Lower lobe of right lung (tissue), 2 donors: ENCODE results near the gene RBBP9. TPM values are rescaled to one million over a fixed set of nuclear protein-coding genes. Genes with fewer than 3 reads are reported as not detected.
"Not testable (repeated sequence)": the region's sequence is repeated elsewhere in the genome, so short reads cannot be mapped to it uniquely, and the experiment has no call there.

Experiments
- ATAC-seq, 2 donors: fragments of 200-7000 bp; cut with Tn5 transposase; one replicate each; pipeline ENCODE4 v1.9.1; 2020 to 2022; ENCODE audit warnings: mild to moderate bottlenecking in 2 of 2, moderate library complexity in 2 of 2
- DNase-seq: peaks from one replicate; pipeline ENCODE4 v3.0.0-alpha.2; 2020
- H3K27ac ChIP-seq: fragments of 200-600 bp; one replicate; pipeline ENCODE4 v1.8.0; 2022
- H3K27me3 ChIP-seq: fragments of 200-600 bp; one replicate; pipeline ENCODE4 v1.8.0; 2022; ENCODE audit warnings: low read depth
- H3K36me3 ChIP-seq: fragments of 200-600 bp; one replicate; pipeline ENCODE4 v1.8.0; 2022; ENCODE audit warnings: mild to moderate bottlenecking
- H3K4me1 ChIP-seq: fragments of 200-600 bp; one replicate; pipeline ENCODE4 v1.8.0; 2022
- H3K4me3 ChIP-seq: fragments of 200-600 bp; one replicate; pipeline ENCODE4 v1.8.0; 2022; ENCODE audit warnings: mild to moderate bottlenecking
- H3K9me3 ChIP-seq: fragments of 200-600 bp; one replicate; pipeline ENCODE4 v1.8.0; 2022
- intact Hi-C: fragments of 100-400 bp; cut with DNase I; formaldehyde crosslinking; loops from one replicate; pipeline ENCODE4 v1.11.0; 2022
- total RNA-seq: library from RNA; stranded (reverse); fragmentation: NEBNext Ultra II Directional; extraction: Animal tissue kit (Norgen Biotek cat#: 25700); gene quantifications from one replicate; pipeline ENCODE4 v1.2.1, GENCODE V29; 2021
- TF ChIP-seq, protein P1 (sequence below): fragments of 200-600 bp; IDR thresholded peaks from one replicate; pipeline ENCODE4 v1.8.0; 2022; ENCODE audit warnings: antibody characterized with exemption, mild to moderate bottlenecking
- donor health status: DM: no; HTN: yes; CAD: no; lungs with severe emphysema.

Gene RBBP9
- total RNA-seq, 1 donor from 2014 or later = 15.3 TPM

GRCh38 chr20:18504479-18505060, 7.5 kb upstream of the RBBP9 start:
- no peak for DNase-seq
- TF ChIP-seq, protein P1, sequence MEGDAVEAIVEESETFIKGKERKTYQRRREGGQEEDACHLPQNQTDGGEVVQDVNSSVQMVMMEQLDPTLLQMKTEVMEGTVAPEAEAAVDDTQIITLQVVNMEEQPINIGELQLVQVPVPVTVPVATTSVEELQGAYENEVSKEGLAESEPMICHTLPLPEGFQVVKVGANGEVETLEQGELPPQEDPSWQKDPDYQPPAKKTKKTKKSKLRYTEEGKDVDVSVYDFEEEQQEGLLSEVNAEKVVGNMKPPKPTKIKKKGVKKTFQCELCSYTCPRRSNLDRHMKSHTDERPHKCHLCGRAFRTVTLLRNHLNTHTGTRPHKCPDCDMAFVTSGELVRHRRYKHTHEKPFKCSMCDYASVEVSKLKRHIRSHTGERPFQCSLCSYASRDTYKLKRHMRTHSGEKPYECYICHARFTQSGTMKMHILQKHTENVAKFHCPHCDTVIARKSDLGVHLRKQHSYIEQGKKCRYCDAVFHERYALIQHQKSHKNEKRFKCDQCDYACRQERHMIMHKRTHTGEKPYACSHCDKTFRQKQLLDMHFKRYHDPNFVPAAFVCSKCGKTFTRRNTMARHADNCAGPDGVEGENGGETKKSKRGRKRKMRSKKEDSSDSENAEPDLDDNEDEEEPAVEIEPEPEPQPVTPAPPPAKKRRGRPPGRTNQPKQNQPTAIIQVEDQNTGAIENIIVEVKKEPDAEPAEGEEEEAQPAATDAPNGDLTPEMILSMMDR = no peak
- intact Hi-C loops = no loop called here
- Histone ChIP-seq H3K9me3 (no peaks in the 10 kb centered on the region), H3K4me1 (peaks cover 17% of the 10 kb centered on the region), H3K4me3 (no peak overlapping the region), H3K27ac (no peak overlapping the region), H3K27me3 (peaks cover 7% of the 10 kb centered on the region), H3K36me3 (peaks cover 1% of the 10 kb centered on the region)
- ATAC-seq = no peak

DNA sequence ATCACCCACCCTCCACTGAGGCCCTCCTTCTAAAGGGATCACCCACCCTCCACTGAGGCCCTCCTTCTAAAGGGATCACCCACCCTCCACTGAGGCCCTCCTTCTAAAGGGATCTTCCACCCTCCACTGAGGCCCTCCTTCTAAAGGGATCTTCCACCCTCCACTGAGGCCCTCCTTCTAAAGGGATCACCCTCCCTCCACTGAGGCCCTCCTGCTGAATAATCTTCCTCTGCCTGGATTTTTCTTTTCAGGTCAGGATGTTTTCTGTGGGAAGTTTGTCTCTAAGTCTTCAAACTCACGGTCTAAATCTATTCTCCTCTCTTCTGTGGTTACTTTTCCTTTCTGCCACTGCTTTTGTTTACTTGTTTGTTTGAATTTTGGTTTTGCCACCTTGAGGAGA, 4.6 kb upstream of the RBBP9 start:
- H3K27me3 ChIP-seq, intact Hi-C loops, H3K4me1 ChIP-seq, H3K27ac ChIP-seq, H3K4me3 ChIP-seq, DNase-seq, ATAC-seq, H3K9me3 ChIP-seq, H3K36me3 ChIP-seq: not testable (repeated sequence)

GRCh38 chr20:18497603-18498002, 578 bp upstream of the RBBP9 start:
- intact Hi-C loops = no loop called here
- no peaks in the 10 kb centered on the region for H3K9me3 ChIP-seq
- ATAC-seq (no peak), DNase-seq (no peak)
- no peak overlapping the region for H3K4me3 ChIP-seq
- H3K27me3 ChIP-seq = no peaks in the 10 kb centered on the region
- peaks cover 12% of the 10 kb centered on the region for H3K4me1 ChIP-seq
- H3K36me3 ChIP-seq = peaks cover 14% of the 10 kb centered on the region
- TF ChIP-seq, protein P1 = no peak
- H3K27ac ChIP-seq = peak overlapping the region; percentile 63

DNA sequence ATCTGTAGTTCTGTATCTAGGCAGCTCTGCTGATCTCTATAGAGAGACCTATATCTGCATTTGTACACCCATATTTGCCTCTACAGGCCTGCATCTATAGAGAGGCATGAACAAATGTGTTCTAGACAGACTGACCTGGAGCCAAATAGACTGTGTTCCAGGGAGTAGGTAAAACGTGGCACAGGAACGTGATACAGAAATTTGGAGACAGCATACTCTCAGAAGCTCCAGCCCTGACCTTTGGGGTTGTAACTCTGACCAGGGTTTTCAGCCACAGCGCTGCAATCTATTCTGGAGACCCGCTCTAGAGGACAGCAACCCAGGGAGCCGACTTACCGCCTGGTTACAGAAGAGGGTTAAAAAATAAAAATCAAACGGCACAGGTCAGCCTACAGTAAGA, 983 bp downstream of the RBBP9 start:
- Histone ChIP-seq H3K4me1 (peaks cover 12% of the 10 kb centered on the region), H3K9me3 (no peaks in the 10 kb centered on the region), H3K27me3 (no peaks in the 10 kb centered on the region), H3K27ac (no peak overlapping the region), H3K36me3 (peaks cover 21% of the 10 kb centered on the region), H3K4me3 (peak overlapping the region; percentile 77)
- intact Hi-C loops = no loop called here
- DNase-seq (no peak), ATAC-seq (peak; percentile 51 to 57)
- TF ChIP-seq, protein P1 = no peak

DNA sequence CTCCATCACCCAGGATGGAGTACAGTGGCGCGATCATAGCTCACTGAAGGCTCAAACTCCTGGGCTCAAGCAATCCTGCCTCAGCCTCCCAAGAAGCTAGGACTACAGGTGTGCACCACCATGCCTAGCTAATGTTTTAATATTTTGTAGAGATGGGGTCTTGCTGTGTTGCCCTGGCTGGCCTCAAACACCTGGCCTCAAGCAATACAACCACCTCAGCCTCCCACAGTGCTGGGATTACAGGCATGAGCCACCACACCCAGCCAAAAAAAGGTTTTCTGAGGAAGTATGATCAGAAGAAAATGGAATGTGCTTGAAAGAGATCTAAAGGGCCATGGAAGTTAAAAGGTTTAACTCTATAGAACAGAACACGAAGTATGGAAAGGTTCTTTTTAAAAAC, 8.7 kb downstream of the RBBP9 start:
- DNase-seq (no peak), ATAC-seq (no peak)
- Histone ChIP-seq H3K4me3 (no peak overlapping the region), H3K27ac (no peak overlapping the region), H3K9me3 (no peaks in the 10 kb centered on the region), H3K36me3 (peaks cover 77% of the 10 kb centered on the region), H3K27me3 (no peaks in the 10 kb centered on the region), H3K4me1 (no peaks in the 10 kb centered on the region)
- TF ChIP-seq, protein P1 = no peak
- intact Hi-C loops = no loop called here

- no peak overlapping the region for H3K27ac ChIP-seq
- intact Hi-C loops = no loop called here
Observed at GRCh38 chr20:18481596-18481995, 15.4 kb downstream of the RBBP9 start.

More at GRCh38 chr20:18481596-18481995, 15.4 kb downstream of the RBBP9 start:
- H3K4me3 ChIP-seq = no peak overlapping the region
- no peaks in the 10 kb centered on the region for H3K4me1 ChIP-seq
- ATAC-seq (no peak), DNase-seq (no peak)
- no peaks in the 10 kb centered on the region for H3K9me3 ChIP-seq
- H3K36me3 ChIP-seq = peaks cover 93% of the 10 kb centered on the region
- TF ChIP-seq, protein P1 = no peak
- H3K27me3 ChIP-seq = no peaks in the 10 kb centered on the region
